ENCODE measurements around the gene USP38. TPM values are rescaled to one million over a fixed set of nuclear protein-coding genes. Genes with fewer than 3 reads are reported as not detected.

Gene USP38
- total RNA-seq, 1 experiment from 2014 or later, result 21.2 TPM

DNA sequence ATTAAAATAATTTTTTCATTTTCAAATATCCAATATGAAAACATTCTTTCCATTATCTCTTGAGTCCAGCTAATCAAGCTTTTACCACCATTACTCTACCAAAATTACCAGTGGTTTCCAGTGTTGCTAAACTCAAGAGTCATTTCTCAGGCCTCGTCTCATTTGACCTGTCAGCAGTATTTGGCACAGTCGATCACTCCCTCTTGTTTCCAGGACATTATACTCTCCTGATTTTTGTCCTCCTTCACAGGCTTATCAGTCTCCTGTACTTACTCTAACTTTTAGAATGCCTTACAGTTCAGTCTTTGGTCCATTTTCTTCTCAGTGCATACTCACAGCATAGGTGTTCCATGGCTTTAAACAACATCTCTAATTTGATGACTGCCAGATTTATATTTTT, 11.6 kb downstream of the USP38 start:
- intact Hi-C loops (cut with micrococcal nuclease; ENCODE audit: unreplicated experiment), result no loop called here
- ChIA-PET POLR2A (ENCODE audit: low non-redundant PET) (no interaction called here), CTCF (no interaction called here)
- no peak for DNase-seq (ENCODE audit: low spot score)
- Histone ChIP-seq H3K36me3 (ENCODE audit: insufficient read depth, low read length, poor library complexity, severe bottlenecking) (peaks cover 73% of the 10 kb centered on the region), H3K4me3 (ENCODE audit: low read depth, low read length, poor library complexity, severe bottlenecking) (no peak overlapping the region), H3K9me3 (ENCODE audit: low read depth, low read length, poor library complexity, severe bottlenecking) (no peaks in the 10 kb centered on the region), H3K4me1 (ENCODE audit: insufficient read depth, low read length, poor library complexity, severe bottlenecking) (no peaks in the 10 kb centered on the region), H3K27ac (ENCODE audit: low read depth, low read length, poor library complexity, severe bottlenecking) (no peak overlapping the region), H3K27me3 (replicated peaks; ENCODE audit: insufficient read depth, low read depth, low read length, poor library complexity) (no peaks in the 10 kb centered on the region)
- BruUV-seq (replicated peaks), result no TSS peak
- TF ChIP-seq EZH2 (IDR thresholded peaks at IDR 0.05; ENCODE audit: borderline replicate concordance, low read depth, low read length, poor library complexity, severe bottlenecking), result no peak
- TF ChIP-seq, protein P1, sequence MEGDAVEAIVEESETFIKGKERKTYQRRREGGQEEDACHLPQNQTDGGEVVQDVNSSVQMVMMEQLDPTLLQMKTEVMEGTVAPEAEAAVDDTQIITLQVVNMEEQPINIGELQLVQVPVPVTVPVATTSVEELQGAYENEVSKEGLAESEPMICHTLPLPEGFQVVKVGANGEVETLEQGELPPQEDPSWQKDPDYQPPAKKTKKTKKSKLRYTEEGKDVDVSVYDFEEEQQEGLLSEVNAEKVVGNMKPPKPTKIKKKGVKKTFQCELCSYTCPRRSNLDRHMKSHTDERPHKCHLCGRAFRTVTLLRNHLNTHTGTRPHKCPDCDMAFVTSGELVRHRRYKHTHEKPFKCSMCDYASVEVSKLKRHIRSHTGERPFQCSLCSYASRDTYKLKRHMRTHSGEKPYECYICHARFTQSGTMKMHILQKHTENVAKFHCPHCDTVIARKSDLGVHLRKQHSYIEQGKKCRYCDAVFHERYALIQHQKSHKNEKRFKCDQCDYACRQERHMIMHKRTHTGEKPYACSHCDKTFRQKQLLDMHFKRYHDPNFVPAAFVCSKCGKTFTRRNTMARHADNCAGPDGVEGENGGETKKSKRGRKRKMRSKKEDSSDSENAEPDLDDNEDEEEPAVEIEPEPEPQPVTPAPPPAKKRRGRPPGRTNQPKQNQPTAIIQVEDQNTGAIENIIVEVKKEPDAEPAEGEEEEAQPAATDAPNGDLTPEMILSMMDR (conservative IDR thresholded peaks at IDR 0.05; ENCODE audit: low read depth, low read length), result no peak

DNA sequence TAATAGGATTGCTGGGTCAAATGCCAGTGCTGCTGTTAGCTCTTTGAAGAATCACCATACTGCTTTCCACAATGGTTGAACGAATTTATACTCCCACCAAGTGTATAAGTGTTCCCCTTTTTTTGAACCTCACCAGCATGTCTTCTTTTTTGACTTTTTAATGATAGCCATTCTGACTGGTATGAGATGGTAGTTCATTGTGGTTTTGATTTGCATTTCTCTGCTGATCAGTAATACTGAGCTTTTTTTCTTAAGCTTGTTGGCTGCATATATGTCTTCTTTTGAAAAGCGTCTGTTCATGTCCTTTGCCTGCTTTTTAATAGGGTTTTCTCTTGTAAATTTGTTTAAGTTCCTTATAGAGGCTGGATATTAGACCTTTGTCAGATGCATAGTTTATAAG, 14.8 kb downstream of the USP38 start:
- no TSS peak for BruUV-seq (replicated peaks)
- DNase-seq (ENCODE audit: low spot score), result no peak
- TF ChIP-seq, protein P1 (conservative IDR thresholded peaks at IDR 0.05; ENCODE audit: low read depth, low read length), result no peak
- TF ChIP-seq EZH2 (IDR thresholded peaks at IDR 0.05; ENCODE audit: borderline replicate concordance, low read depth, low read length, poor library complexity, severe bottlenecking), result no peak
- no peak overlapping the region for H3K27ac ChIP-seq (ENCODE audit: low read depth, low read length, poor library complexity, severe bottlenecking)
- H3K36me3 ChIP-seq (ENCODE audit: insufficient read depth, low read length, poor library complexity, severe bottlenecking), result peaks cover 69% of the 10 kb centered on the region
- intact Hi-C loops (cut with micrococcal nuclease; ENCODE audit: unreplicated experiment), result no loop called here
- H3K27me3 ChIP-seq (replicated peaks; ENCODE audit: insufficient read depth, low read depth, low read length, poor library complexity), result no peaks in the 10 kb centered on the region
- H3K9me3 ChIP-seq (ENCODE audit: low read depth, low read length, poor library complexity, severe bottlenecking), result no peaks in the 10 kb centered on the region
- H3K4me3 ChIP-seq (ENCODE audit: low read depth, low read length, poor library complexity, severe bottlenecking), result no peak overlapping the region
- ChIA-PET CTCF (no interaction called here), POLR2A (ENCODE audit: low non-redundant PET) (no interaction called here)
- H3K4me1 ChIP-seq (ENCODE audit: insufficient read depth, low read length, poor library complexity, severe bottlenecking), result no peaks in the 10 kb centered on the region

DNA sequence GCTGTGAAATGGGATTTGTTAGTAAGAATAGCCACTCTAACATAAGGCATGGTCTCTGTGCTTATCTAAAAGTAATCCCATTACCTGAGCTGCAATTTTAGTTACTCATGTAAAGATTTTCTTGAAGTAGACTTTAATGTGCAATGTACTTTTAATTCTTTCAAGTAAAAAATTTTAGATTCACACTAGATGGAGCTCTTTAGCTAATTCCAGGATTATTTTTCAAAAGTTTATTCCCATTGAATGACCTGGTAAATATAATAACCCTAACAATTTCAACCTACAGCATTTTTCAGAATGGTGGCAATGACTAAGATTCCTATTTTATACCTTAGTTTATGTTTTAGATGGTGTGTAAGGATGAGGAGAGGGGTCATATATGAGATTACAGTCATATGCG, 18.1 kb downstream of the USP38 start:
- no peaks in the 10 kb centered on the region for H3K4me1 ChIP-seq (ENCODE audit: insufficient read depth, low read length, poor library complexity, severe bottlenecking)
- peak; percentile 45 for DNase-seq (ENCODE audit: low spot score)
- no peak for TF ChIP-seq EZH2 (IDR thresholded peaks at IDR 0.05; ENCODE audit: borderline replicate concordance, low read depth, low read length, poor library complexity, severe bottlenecking)
- TF ChIP-seq, protein P1 (conservative IDR thresholded peaks at IDR 0.05; ENCODE audit: low read depth, low read length), result peak; percentile 50; the same call in 1 of the 2 replicates
- intact Hi-C loops (cut with micrococcal nuclease; ENCODE audit: unreplicated experiment), result loop anchor here (10.0 kb wide), 1 partner anchor 132 kb away; the partner anchor contains the start of gene GAB1
- ChIA-PET CTCF (no interaction called here), POLR2A (ENCODE audit: low non-redundant PET) (no interaction called here)
- H3K36me3 ChIP-seq (ENCODE audit: insufficient read depth, low read length, poor library complexity, severe bottlenecking), result peaks cover 56% of the 10 kb centered on the region
- BruUV-seq (replicated peaks), result no TSS peak
- H3K9me3 ChIP-seq (ENCODE audit: low read depth, low read length, poor library complexity, severe bottlenecking), result no peaks in the 10 kb centered on the region
- H3K4me3 ChIP-seq (ENCODE audit: low read depth, low read length, poor library complexity, severe bottlenecking), result no peak overlapping the region
- H3K27ac ChIP-seq (ENCODE audit: low read depth, low read length, poor library complexity, severe bottlenecking), result no peak overlapping the region
- no peaks in the 10 kb centered on the region for H3K27me3 ChIP-seq (replicated peaks; ENCODE audit: insufficient read depth, low read depth, low read length, poor library complexity)
